Activated naive CD8-positive, alpha-beta T cell treated with anti-CD3 and anti-CD28 coated beads, Interleukin-2, amount 50 U/mL, for 16 hours (primary cell): ENCODE data around the gene AOC3.
"Not testable (repeated sequence)": the region's sequence is repeated elsewhere in the genome, so short reads cannot be mapped to it uniquely, and the experiment has no call there.

ENCODE experiments used
- DNase-seq: peaks from one replicate; pipeline ENCODE4 v3.0.0-alpha.2; 2020; ENCODE audit warnings: low read depth, low spot score

AOC3 gene

GRCh38 chr17:42867694-42868261 lies 16.8 kb downstream of the AOC3 start:
- not testable (repeated sequence) for DNase-seq

GRCh38 chr17:42868338-42868737 lies 17.3 kb downstream of the AOC3 start:
- no peak for DNase-seq

- no peak for DNase-seq
Observed at GRCh38 chr17:42871647-42872046, 20.6 kb downstream of the AOC3 start.

- no peak for DNase-seq
Observed at GRCh38 chr17:42872251-42872965, 21.4 kb downstream of the AOC3 start.

- DNase-seq: no peak
Observed at GRCh38 chr17:42873315-42873714, 22.3 kb downstream of the AOC3 start.

GRCh38 chr17:42873932-42874695 lies 23.1 kb downstream of the AOC3 start:
- not testable (repeated sequence) for DNase-seq

- DNase-seq: no peak
Observed at GRCh38 chr17:42877037-42877436, 26.0 kb downstream of the AOC3 start.

GRCh38 chr17:42878123-42878880 lies 27.3 kb downstream of the AOC3 start:
- DNase-seq: no peak

- no peak for DNase-seq
Observed at GRCh38 chr17:42878924-42879595, 28.1 kb downstream of the AOC3 start.

GRCh38 chr17:42879596-42879985 lies 28.6 kb downstream of the AOC3 start:
- DNase-seq: no peak

- DNase-seq: no peak
Observed at GRCh38 chr17:42880776-42881310, 29.8 kb downstream of the AOC3 start.

- DNase-seq: not testable (repeated sequence)
Observed at GRCh38 chr17:42881706-42882105, 30.7 kb downstream of the AOC3 start.

GRCh38 chr17:42882166-42882565 lies 31.2 kb downstream of the AOC3 start:
- no peak for DNase-seq

GRCh38 chr17:42883802-42884558 lies 33.0 kb downstream of the AOC3 start:
- DNase-seq: no peak

GRCh38 chr17:42885806-42886205 lies 34.8 kb downstream of the AOC3 start:
- not testable (repeated sequence) for DNase-seq

- no peak for DNase-seq
Observed at GRCh38 chr17:42886283-42887176, 35.5 kb downstream of the AOC3 start.

- DNase-seq: no peak
Observed at GRCh38 chr17:42889809-42890208, 38.8 kb downstream of the AOC3 start.

GRCh38 chr17:42891539-42892152 lies 40.6 kb downstream of the AOC3 start:
- DNase-seq: no peak

GRCh38 chr17:42893359-42893758 lies 42.4 kb downstream of the AOC3 start:
- DNase-seq: no peak
